Mesendoderm (in vitro differentiated cells): Measurements from ENCODE around the gene MYH8.
A peak's percentile ranks its signal among the peaks of the same experiment; 100 is the strongest.

Experiments used
- DNase-seq: peaks from one replicate; pipeline ENCODE4 v3.0.0; 2013
- H2AK5ac ChIP-seq: 2 replicates; pipeline ENCODE4 v1.6.1; 2013; ENCODE audit warnings: low read length, inconsistent platforms
- H2BK120ac ChIP-seq: 2 replicates; pipeline ENCODE4 v1.6.1; 2013; ENCODE audit warnings: low read depth, mild to moderate bottlenecking, low read length, moderate library complexity, mixed read lengths
- H2BK15ac ChIP-seq: replicated peaks from 2 replicates; pipeline ENCODE4 v1.6.1; 2013; ENCODE audit warnings: low read depth, mild to moderate bottlenecking, moderate library complexity
- H2BK5ac ChIP-seq: 2 replicates; pipeline ENCODE4 v1.6.1; 2013; ENCODE audit warnings: low read length, inconsistent platforms
- H3K18ac ChIP-seq: 2 replicates; pipeline ENCODE4 v1.6.1; 2013; ENCODE audit warnings: mild to moderate bottlenecking, low read length, mixed read lengths
- H3K23ac ChIP-seq: one replicate; pipeline ENCODE4 v1.6.1; 2013; ENCODE audit warnings: low read length
- H3K27ac ChIP-seq: 2 replicates; pipeline ENCODE4 v1.5.1; 2013; ENCODE audit warnings: low read depth, mild to moderate bottlenecking, inconsistent platforms, low read length, moderate library complexity
- H3K27me3 ChIP-seq: 2 replicates; pipeline ENCODE4 v1.6.1; 2013; ENCODE audit warnings: low read length, control low read depth, mild to moderate bottlenecking, inconsistent platforms; ENCODE audit not compliant: insufficient read depth, poor library complexity
- H3K36me3 ChIP-seq: 2 replicates; pipeline ENCODE4 v1.6.1; 2013; ENCODE audit warnings: low read length, inconsistent platforms; ENCODE audit not compliant: control insufficient read depth, insufficient read depth
- H3K4ac ChIP-seq: one replicate; pipeline ENCODE4 v1.6.1; 2013; ENCODE audit warnings: low read depth, mild to moderate bottlenecking, low read length, moderate library complexity
- H3K4me1 ChIP-seq: 2 replicates; pipeline ENCODE4 v1.6.1; 2013; ENCODE audit warnings: low read depth, low read length, inconsistent platforms; ENCODE audit not compliant: control insufficient read depth
- H3K4me2 ChIP-seq: 2 replicates; pipeline ENCODE4 v1.6.1; 2013; ENCODE audit warnings: low read length
- H3K4me3 ChIP-seq: 2 replicates; pipeline ENCODE4 v1.5.1; 2013; ENCODE audit warnings: mild to moderate bottlenecking, low read length
- H3K56ac ChIP-seq: one replicate; pipeline ENCODE4 v1.6.1; 2013; ENCODE audit warnings: low read length
- H3K79me1 ChIP-seq: 2 replicates; pipeline ENCODE4 v1.6.1; 2013; ENCODE audit warnings: low read length, inconsistent platforms
- H3K79me2 ChIP-seq: 2 replicates; pipeline ENCODE4 v1.6.1; 2013; ENCODE audit warnings: mild to moderate bottlenecking, low read length; ENCODE audit not compliant: control insufficient read depth, insufficient read depth
- H3K9ac ChIP-seq: 2 replicates; pipeline ENCODE4 v1.6.1; 2013; ENCODE audit warnings: low read length, inconsistent platforms
- H4K5ac ChIP-seq: one replicate; pipeline ENCODE4 v1.6.1; 2013; ENCODE audit warnings: low read length
- H4K8ac ChIP-seq: one replicate; pipeline ENCODE4 v1.6.1; 2013; ENCODE audit warnings: low read depth, mild to moderate bottlenecking, control low read depth, low read length, moderate library complexity
- WGBS: extraction: QIAGEN DNeasy Blood & Tissue Kit; methylation state at CpG from one replicate; pipeline ENCODE4 v1.1.7; 2013; ENCODE audit warnings: low lambda C conversion rate, missing lambda C conversion rate; ENCODE audit not compliant: insufficient coverage; ENCODE audit errors: extremely low coverage; 5-methylcytosine and 5-hydroxymethylcytosine counted together

The MYH8 gene

DNA sequence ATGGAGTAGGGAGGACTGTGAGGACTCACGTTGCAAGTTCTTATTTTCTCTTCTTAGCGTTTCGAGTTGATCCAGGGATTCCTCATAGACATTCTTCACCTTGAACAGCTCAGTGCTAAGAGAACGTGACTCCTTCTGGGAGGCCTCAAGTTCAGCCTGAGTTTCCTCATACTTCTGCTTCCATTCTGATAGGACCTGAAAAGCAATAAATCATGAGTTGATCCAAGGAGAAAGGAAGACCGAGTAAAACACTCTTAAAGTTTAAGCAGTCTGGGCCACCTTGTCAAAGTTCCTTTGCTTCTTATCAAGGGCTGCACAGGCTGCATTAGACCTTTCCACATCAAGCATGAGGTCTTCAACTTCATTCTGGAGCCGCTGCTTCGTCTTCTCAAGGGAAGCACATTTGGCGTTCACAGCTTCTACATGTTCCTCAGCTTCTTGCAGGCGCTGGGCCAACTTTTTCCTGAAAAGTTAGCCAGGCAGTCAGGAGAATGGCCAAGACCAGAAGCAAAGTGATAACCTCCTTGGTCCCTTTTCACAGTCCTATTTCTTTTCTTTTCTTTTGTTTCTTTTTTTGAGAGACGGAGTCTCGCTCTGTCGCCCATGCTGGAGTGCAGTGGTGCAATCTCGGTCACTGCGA, 25.1 kb downstream of the MYH8 start:
- Histone ChIP-seq H4K8ac (no peak overlapping the region), H3K4ac (no peak overlapping the region), H3K23ac (no peak overlapping the region), H2AK5ac (no peak overlapping the region), H3K4me3 (no peak overlapping the region), H3K27ac (no peak overlapping the region), H3K27me3 (no peaks in the 10 kb centered on the region), H2BK120ac (no peak overlapping the region), H3K36me3 (no peaks in the 10 kb centered on the region), H2BK5ac (no peak overlapping the region), H3K4me1 (no peaks in the 10 kb centered on the region), H3K18ac (no peak overlapping the region), H3K56ac (no peak overlapping the region), H3K79me1 (no peaks in the 10 kb centered on the region), H3K79me2 (no peaks in the 10 kb centered on the region), H4K5ac (no peak overlapping the region), H2BK15ac (no peak overlapping the region), H3K9ac (no peak overlapping the region), H3K4me2 (no peak overlapping the region)
- DNase-seq: no peak
- no CpG with 5 or more reads among the region's 14 CpGs for WGBS

- no peak overlapping the region for H2BK15ac ChIP-seq
- H2AK5ac ChIP-seq: no peak overlapping the region
- H3K79me1 ChIP-seq: no peaks in the 10 kb centered on the region
- no peak overlapping the region for H4K8ac ChIP-seq
- no peaks in the 10 kb centered on the region for H3K27me3 ChIP-seq
- no peaks in the 10 kb centered on the region for H3K79me2 ChIP-seq
- no peak overlapping the region for H2BK120ac ChIP-seq
- no peak overlapping the region for H3K23ac ChIP-seq
- DNase-seq: no peak
- no peak overlapping the region for H3K9ac ChIP-seq
- no peaks in the 10 kb centered on the region for H3K36me3 ChIP-seq
- no peaks in the 10 kb centered on the region for H3K4me1 ChIP-seq
- H3K56ac ChIP-seq: no peak overlapping the region
- no peak overlapping the region for H3K4me3 ChIP-seq
- no peak overlapping the region for H4K5ac ChIP-seq
- H3K4me2 ChIP-seq: no peak overlapping the region
- no CpG with 5 or more reads among the region's 6 CpGs for WGBS
- H3K18ac ChIP-seq: no peak overlapping the region
- no peak overlapping the region for H2BK5ac ChIP-seq
- H3K27ac ChIP-seq: no peak overlapping the region
- no peak overlapping the region for H3K4ac ChIP-seq
Measured at GRCh38 chr17:10394201-10394887, 27.4 kb downstream of the MYH8 start.

- Histone ChIP-seq H3K4ac (no peak overlapping the region), H3K4me2 (no peak overlapping the region), H3K27me3 (no peaks in the 10 kb centered on the region), H3K4me3 (no peak overlapping the region), H3K36me3 (no peaks in the 10 kb centered on the region), H3K9ac (no peak overlapping the region), H3K79me2 (no peaks in the 10 kb centered on the region), H4K5ac (no peak overlapping the region), H3K79me1 (no peaks in the 10 kb centered on the region), H3K4me1 (no peaks in the 10 kb centered on the region), H2BK120ac (no peak overlapping the region), H3K56ac (no peak overlapping the region), H3K23ac (no peak overlapping the region), H2AK5ac (no peak overlapping the region), H2BK5ac (no peak overlapping the region), H4K8ac (no peak overlapping the region), H2BK15ac (no peak overlapping the region), H3K18ac (no peak overlapping the region), H3K27ac (no peak overlapping the region)
- WGBS: no CpG with 5 or more reads among the region's 9 CpGs
- no peak for DNase-seq
Measured at GRCh38 chr17:10392880-10393279, 28.9 kb downstream of the MYH8 start.

DNA sequence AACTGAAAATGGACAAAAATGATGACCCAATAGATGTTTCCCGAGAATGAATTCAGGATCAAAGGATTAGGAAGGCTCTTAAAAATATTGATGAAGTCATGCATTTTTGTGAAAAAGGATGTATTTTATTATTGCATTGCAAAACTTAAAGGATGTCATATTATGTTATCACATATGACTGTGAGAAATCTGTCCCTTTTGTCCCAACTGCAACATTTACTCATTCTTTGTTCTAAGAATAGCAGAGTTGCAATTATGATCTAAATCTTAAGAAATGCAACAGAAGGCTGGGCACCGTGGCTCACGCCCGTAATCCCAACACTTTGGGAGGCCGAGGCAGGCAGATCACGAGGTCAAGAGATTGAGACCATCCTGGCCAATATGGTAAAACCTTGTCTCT, 35.9 kb downstream of the MYH8 start:
- H2AK5ac ChIP-seq: no peak overlapping the region
- no peak overlapping the region for H3K27ac ChIP-seq
- H2BK5ac ChIP-seq: no peak overlapping the region
- H3K27me3 ChIP-seq: no peaks in the 10 kb centered on the region
- H3K4me3 ChIP-seq: no peak overlapping the region
- H3K23ac ChIP-seq: no peak overlapping the region
- H4K5ac ChIP-seq: no peak overlapping the region
- H2BK120ac ChIP-seq: no peak overlapping the region
- no peak overlapping the region for H4K8ac ChIP-seq
- no peaks in the 10 kb centered on the region for H3K4me1 ChIP-seq
- no peak for DNase-seq
- H3K56ac ChIP-seq: no peak overlapping the region
- no peaks in the 10 kb centered on the region for H3K79me1 ChIP-seq
- no peaks in the 10 kb centered on the region for H3K36me3 ChIP-seq
- H3K4me2 ChIP-seq: no peak overlapping the region
- no peak overlapping the region for H3K9ac ChIP-seq
- H3K79me2 ChIP-seq: no peaks in the 10 kb centered on the region
- H2BK15ac ChIP-seq: no peak overlapping the region
- no peak overlapping the region for H3K4ac ChIP-seq
- WGBS: no CpG with 5 or more reads among the region's 6 CpGs
- H3K18ac ChIP-seq: no peak overlapping the region

DNA sequence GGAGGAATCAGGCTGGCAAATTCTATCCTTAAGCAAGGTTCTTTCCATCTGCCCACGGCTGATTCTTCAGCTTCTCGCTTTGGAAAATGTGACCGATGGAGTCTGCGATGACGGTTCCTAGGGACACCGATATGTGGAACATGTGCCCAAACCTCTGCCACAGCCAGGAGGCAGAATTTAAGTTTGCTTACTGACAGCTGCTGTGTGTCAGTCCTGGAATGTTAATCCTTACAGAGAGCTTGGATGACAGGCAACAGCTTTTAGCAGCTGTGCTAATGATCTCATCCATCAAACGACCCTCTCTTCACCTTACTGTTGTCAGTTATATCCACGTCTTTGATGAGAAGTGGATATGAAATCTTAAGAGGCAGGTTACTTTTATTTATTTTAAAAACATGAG, 37.6 kb downstream of the MYH8 start:
- H3K9ac ChIP-seq: no peak overlapping the region
- H4K8ac ChIP-seq: no peak overlapping the region
- no peaks in the 10 kb centered on the region for H3K79me2 ChIP-seq
- H3K36me3 ChIP-seq: no peaks in the 10 kb centered on the region
- H3K79me1 ChIP-seq: no peaks in the 10 kb centered on the region
- H3K4me2 ChIP-seq: no peak overlapping the region
- H3K27ac ChIP-seq: no peak overlapping the region
- H3K27me3 ChIP-seq: no peaks in the 10 kb centered on the region
- no peak overlapping the region for H2BK15ac ChIP-seq
- no peak overlapping the region for H3K4me3 ChIP-seq
- no peak overlapping the region for H4K5ac ChIP-seq
- H2BK5ac ChIP-seq: no peak overlapping the region
- no peaks in the 10 kb centered on the region for H3K4me1 ChIP-seq
- no peak overlapping the region for H3K56ac ChIP-seq
- no peak overlapping the region for H2BK120ac ChIP-seq
- peak; percentile 69 for DNase-seq
- H3K4ac ChIP-seq: no peak overlapping the region
- WGBS: no CpG with 5 or more reads among the region's 8 CpGs
- H3K23ac ChIP-seq: no peak overlapping the region
- H3K18ac ChIP-seq: no peak overlapping the region
- no peak overlapping the region for H2AK5ac ChIP-seq
